ENCODE results near the gene DNASE2.
"Not testable (repeated sequence)": the region's sequence is repeated elsewhere in the genome, so short reads cannot be mapped to it uniquely, and the experiment has no call there.

DNASE2 gene

DNA sequence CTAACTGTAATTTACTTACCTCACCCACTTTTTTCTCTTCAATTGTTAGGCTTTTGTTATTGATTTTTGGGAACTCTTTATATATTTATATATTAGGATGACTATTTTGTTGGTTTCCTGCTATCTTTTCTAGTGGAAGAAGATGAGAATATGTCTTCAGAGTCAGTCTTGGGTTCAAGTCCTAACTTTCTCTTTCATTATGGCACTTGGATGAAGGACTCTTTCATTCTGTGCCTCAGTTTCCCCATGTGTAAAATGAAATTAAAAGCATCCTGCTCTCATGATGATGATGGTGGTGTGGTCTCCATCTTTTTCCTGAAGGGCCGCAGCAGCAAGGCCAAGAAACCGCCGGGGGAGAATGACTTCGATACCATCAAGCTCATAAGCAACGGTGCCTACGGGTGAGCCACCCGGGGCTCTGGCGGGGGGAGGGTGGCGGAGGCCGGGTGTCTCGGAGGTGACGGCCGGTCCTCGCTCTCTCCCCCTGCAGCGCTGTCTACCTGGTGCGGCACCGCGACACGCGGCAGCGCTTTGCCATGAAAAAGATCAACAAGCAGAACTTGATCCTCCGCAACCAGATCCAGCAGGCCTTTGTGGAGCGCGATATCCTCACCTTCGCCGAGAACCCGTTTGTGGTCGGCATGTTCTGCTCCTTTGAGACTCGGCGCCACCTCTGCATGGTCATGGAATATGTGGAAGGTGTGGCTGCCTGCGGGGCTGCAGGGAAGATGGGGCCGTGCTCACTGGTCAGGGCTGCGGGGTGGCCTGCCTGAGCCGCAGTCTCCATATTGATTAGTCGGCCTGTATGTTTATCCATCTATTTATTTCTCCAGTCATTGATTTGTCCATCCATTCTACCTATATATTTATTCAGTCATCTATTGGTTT, 23.0 kb downstream of the DNASE2 start:
- Histone ChIP-seq H3K9ac (ENCODE audit: low read length) (no peak overlapping the region), H3K4me3 (ENCODE audit: low read depth, low read length) (no peak overlapping the region), H3K36me3 (ENCODE audit: control insufficient read depth, insufficient read depth, low read length) (peaks cover 5% of the 10 kb centered on the region; the same call in 1 of the 2 replicates), H3K27me3 (ENCODE audit: control insufficient read depth, insufficient read depth, low read length) (no peaks in the 10 kb centered on the region), H3K27ac (ENCODE audit: low read depth, low read length) (no peak overlapping the region), H3K4me1 (ENCODE audit: control insufficient read depth, insufficient read depth, low read length) (no peaks in the 10 kb centered on the region), H3K9me3 (ENCODE audit: control insufficient read depth, insufficient read depth, low read depth, low read length) (no peaks in the 10 kb centered on the region)

GRCh38 chr19:12856653-12857052, 24.6 kb downstream of the DNASE2 start:
- Histone ChIP-seq H3K36me3 (ENCODE audit: control insufficient read depth, insufficient read depth, low read length) (peaks cover 5% of the 10 kb centered on the region; the same call in 1 of the 2 replicates), H3K4me1 (ENCODE audit: control insufficient read depth, insufficient read depth, low read length) (no peaks in the 10 kb centered on the region), H3K9me3 (ENCODE audit: control insufficient read depth, insufficient read depth, low read depth, low read length) (no peaks in the 10 kb centered on the region), H3K27me3 (ENCODE audit: control insufficient read depth, insufficient read depth, low read length) (no peaks in the 10 kb centered on the region), H3K4me3 (ENCODE audit: low read depth, low read length) (no peak overlapping the region), H3K9ac (ENCODE audit: low read length) (no peak overlapping the region), H3K27ac (ENCODE audit: low read depth, low read length) (no peak overlapping the region)

DNA sequence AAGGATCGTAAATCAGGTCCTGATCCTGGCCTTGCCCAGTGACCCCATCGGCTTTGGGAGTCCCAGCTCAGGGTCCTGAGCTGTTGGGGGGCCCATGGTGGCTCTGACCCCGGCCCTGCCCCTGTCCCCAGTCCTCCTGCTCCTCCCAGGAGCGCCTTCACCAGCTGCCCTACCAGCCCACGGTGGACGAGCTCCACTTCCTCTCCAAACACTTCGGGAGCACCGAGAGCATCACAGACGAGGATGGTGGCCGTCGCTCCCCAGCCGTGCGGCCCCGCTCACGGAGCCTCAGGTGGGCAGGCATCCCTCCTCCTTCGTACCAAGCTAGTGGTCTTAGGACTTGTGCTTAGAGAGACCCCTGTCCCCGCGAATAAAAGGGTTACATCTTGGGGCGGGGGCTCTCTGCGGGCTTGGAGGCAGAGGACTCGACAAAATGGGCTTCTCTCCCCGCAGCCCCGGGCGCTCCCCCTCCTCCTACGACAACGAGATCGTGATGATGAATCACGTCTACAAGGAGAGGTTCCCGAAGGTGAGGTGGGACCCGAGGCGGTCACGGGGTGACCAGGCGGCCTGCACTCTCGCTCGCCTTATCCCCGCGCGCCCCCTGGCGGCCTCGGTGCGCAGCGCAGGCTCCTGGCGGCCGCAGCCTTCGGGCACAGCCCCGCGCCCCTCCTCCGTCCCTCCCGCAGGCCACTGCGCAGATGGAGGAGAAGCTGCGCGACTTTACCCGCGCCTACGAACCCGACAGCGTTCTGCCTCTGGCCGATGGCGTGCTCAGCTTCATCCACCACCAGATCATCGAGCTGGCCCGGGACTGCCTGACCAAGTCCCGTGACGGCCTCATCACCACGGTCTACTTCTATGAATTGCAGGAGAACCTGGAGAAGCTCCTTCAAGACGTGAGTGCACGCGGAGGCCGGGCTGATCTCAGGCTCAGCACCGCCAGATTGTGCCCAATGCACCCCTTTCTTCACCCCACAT, 33.8 kb downstream of the DNASE2 start:
- Histone ChIP-seq H3K27ac (ENCODE audit: low read depth, low read length) (no peak overlapping the region), H3K36me3 (ENCODE audit: control insufficient read depth, insufficient read depth, low read length) (no peaks in the 10 kb centered on the region; the same call in 1 of the 2 replicates), H3K9ac (ENCODE audit: low read length) (peak overlapping the region; percentile 27), H3K4me1 (ENCODE audit: control insufficient read depth, insufficient read depth, low read length) (peaks cover 3% of the 10 kb centered on the region; the same call in 1 of the 2 replicates), H3K4me3 (ENCODE audit: low read depth, low read length) (peak overlapping the region; percentile 39), H3K27me3 (ENCODE audit: control insufficient read depth, insufficient read depth, low read length) (peaks cover 12% of the 10 kb centered on the region), H3K9me3 (ENCODE audit: control insufficient read depth, insufficient read depth, low read depth, low read length) (no peaks in the 10 kb centered on the region)

- H3K36me3 ChIP-seq (ENCODE audit: control insufficient read depth, insufficient read depth, low read length); H3K4me1 ChIP-seq (ENCODE audit: control insufficient read depth, insufficient read depth, low read length); H3K9me3 ChIP-seq (ENCODE audit: control insufficient read depth, insufficient read depth, low read depth, low read length); H3K4me3 ChIP-seq (ENCODE audit: low read depth, low read length); H3K9ac ChIP-seq (ENCODE audit: low read length); H3K27ac ChIP-seq (ENCODE audit: low read depth, low read length): not testable (repeated sequence)
- peaks cover 12% of the 10 kb centered on the region for H3K27me3 ChIP-seq (ENCODE audit: control insufficient read depth, insufficient read depth, low read length)
Measured at GRCh38 chr19:12846613-12847012, 34.6 kb downstream of the DNASE2 start.

DNA sequence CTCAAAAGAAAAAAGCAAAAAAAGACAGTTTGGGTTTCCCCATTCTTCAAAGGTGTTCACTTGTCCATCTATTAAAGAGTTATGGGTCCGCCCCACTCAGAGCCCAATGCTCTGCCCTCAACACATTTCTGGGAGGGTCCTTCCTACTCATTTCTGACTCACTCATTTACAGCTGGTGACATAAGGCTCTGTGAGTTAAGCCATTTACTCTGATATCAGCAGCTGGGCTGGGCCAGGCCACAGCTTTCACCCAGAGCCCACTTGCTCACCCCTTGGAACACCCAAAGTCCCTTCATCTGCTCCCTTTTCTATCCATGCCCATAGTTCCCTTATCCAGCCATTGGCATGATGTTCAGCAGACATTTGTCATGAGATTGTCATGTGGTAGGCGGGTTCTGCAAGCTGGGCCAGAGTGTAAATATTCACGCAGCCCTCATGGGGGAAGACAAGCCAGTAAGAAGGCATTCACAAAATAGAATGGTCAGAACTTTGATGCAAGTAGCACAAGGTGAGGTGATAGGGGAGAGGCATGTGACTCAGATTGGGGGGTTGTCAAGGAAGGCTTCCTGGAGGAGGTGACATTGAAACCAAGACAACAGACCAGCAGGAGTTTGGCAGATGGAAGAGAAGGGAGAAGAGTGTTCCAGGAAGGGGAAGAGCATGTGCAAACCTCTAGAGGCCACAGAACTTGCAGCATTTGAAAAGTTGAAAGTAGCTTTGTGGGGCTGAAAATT, 37.1 kb downstream of the DNASE2 start:
- Histone ChIP-seq H3K9ac (ENCODE audit: low read length) (no peak overlapping the region), H3K9me3 (ENCODE audit: control insufficient read depth, insufficient read depth, low read depth, low read length) (no peaks in the 10 kb centered on the region), H3K27ac (ENCODE audit: low read depth, low read length) (no peak overlapping the region), H3K4me1 (ENCODE audit: control insufficient read depth, insufficient read depth, low read length) (peaks cover 17% of the 10 kb centered on the region), H3K4me3 (ENCODE audit: low read depth, low read length) (no peak overlapping the region), H3K36me3 (ENCODE audit: control insufficient read depth, insufficient read depth, low read length) (no peaks in the 10 kb centered on the region; the same call in 1 of the 2 replicates), H3K27me3 (ENCODE audit: control insufficient read depth, insufficient read depth, low read length) (peaks cover 21% of the 10 kb centered on the region)

GRCh38 chr19:12843328-12843727, 37.9 kb downstream of the DNASE2 start:
- Histone ChIP-seq H3K27me3 (ENCODE audit: control insufficient read depth, insufficient read depth, low read length) (peaks cover 25% of the 10 kb centered on the region), H3K27ac (ENCODE audit: low read depth, low read length) (no peak overlapping the region), H3K4me1 (ENCODE audit: control insufficient read depth, insufficient read depth, low read length) (peaks cover 19% of the 10 kb centered on the region), H3K36me3 (ENCODE audit: control insufficient read depth, insufficient read depth, low read length) (no peaks in the 10 kb centered on the region; the same call in 1 of the 2 replicates), H3K9ac (ENCODE audit: low read length) (no peak overlapping the region), H3K4me3 (ENCODE audit: low read depth, low read length) (no peak overlapping the region), H3K9me3 (ENCODE audit: control insufficient read depth, insufficient read depth, low read depth, low read length) (no peaks in the 10 kb centered on the region)

DNA sequence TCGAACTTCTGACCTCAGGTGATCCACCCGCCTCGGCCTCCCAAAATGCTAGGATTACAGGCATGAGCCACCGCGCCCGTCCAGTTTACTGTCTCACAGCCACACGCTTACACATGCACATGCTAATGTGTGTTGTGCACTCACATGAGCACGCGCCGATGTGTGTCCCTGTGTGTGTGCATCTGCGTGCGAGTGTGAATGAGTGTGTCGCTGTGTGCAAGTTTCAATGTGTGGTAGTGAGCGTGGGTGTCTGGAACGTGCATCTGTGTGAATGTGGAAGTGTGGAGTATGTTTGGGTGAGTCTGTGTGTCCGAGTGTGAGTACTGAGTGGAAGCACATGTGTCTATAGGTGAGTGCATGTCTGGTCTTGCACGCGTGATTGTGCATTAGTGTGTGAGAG, 38.7 kb downstream of the DNASE2 start:
- Histone ChIP-seq H3K9ac (ENCODE audit: low read length) (no peak overlapping the region), H3K9me3 (ENCODE audit: control insufficient read depth, insufficient read depth, low read depth, low read length) (no peaks in the 10 kb centered on the region), H3K27ac (ENCODE audit: low read depth, low read length) (no peak overlapping the region), H3K4me3 (ENCODE audit: low read depth, low read length) (no peak overlapping the region), H3K36me3 (ENCODE audit: control insufficient read depth, insufficient read depth, low read length) (no peaks in the 10 kb centered on the region; the same call in 1 of the 2 replicates), H3K27me3 (ENCODE audit: control insufficient read depth, insufficient read depth, low read length) (peaks cover 26% of the 10 kb centered on the region), H3K4me1 (ENCODE audit: control insufficient read depth, insufficient read depth, low read length) (peaks cover 19% of the 10 kb centered on the region)

- Histone ChIP-seq H3K9ac (ENCODE audit: low read length) (no peak overlapping the region), H3K9me3 (ENCODE audit: control insufficient read depth, insufficient read depth, low read depth, low read length) (no peaks in the 10 kb centered on the region), H3K27ac (ENCODE audit: low read depth, low read length) (peak overlapping the region; percentile 22; the same call in 1 of the 2 replicates), H3K4me3 (ENCODE audit: low read depth, low read length) (peak overlapping the region; percentile 60), H3K27me3 (ENCODE audit: control insufficient read depth, insufficient read depth, low read length) (peaks cover 30% of the 10 kb centered on the region), H3K36me3 (ENCODE audit: control insufficient read depth, insufficient read depth, low read length) (no peaks in the 10 kb centered on the region; the same call in 1 of the 2 replicates), H3K4me1 (ENCODE audit: control insufficient read depth, insufficient read depth, low read length) (peaks cover 19% of the 10 kb centered on the region)
Measured at GRCh38 chr19:12841094-12841493, 40.2 kb downstream of the DNASE2 start.

- Histone ChIP-seq H3K4me3 (ENCODE audit: low read depth, low read length) (peak overlapping the region; percentile 60), H3K27ac (ENCODE audit: low read depth, low read length) (peak overlapping the region; percentile 22; the same call in 1 of the 2 replicates), H3K9me3 (ENCODE audit: control insufficient read depth, insufficient read depth, low read depth, low read length) (no peaks in the 10 kb centered on the region), H3K4me1 (ENCODE audit: control insufficient read depth, insufficient read depth, low read length) (peaks cover 19% of the 10 kb centered on the region), H3K9ac (ENCODE audit: low read length) (no peak overlapping the region), H3K36me3 (ENCODE audit: control insufficient read depth, insufficient read depth, low read length) (no peaks in the 10 kb centered on the region; the same call in 1 of the 2 replicates), H3K27me3 (ENCODE audit: control insufficient read depth, insufficient read depth, low read length) (peaks cover 37% of the 10 kb centered on the region)
Measured at GRCh38 chr19:12840091-12841079, 40.9 kb downstream of the DNASE2 start.

All from HUES6 (cell line).